Endothelial cell of umbilical vein (primary cell): ENCODE data around the gene TTC33. TPM values are rescaled to one million over a fixed set of nuclear protein-coding genes. Genes with fewer than 3 reads are reported as not detected.

Source experiments
- BruUV-seq: library from RNA; stranded (reverse); fragments of 400-500 nt; replicated peaks from 2 replicates; lab custom pipeline; 2021; lab: Mats Ljungman, UMichigan
- CTCF ChIA-PET: fragments of 300-600, 350-600 bp; sonication (Branson Sonifier 250); formaldehyde crosslinking; loops from one replicate; lab custom pipeline; 2021; ENCODE audit warnings: antibody characterized with exemption, inconsistent platforms; lab: Charles Lee
- POLR2A ChIA-PET: fragments of 300-600, 350-600 bp; sonication (Branson Sonifier 250); formaldehyde crosslinking; loops from one replicate; lab custom pipeline; 2021; ENCODE audit warnings: antibody characterized with exemption, inconsistent platforms; lab: Charles Lee
- DNase-seq: peaks from one replicate; pipeline ENCODE4 v3.0.0-alpha.2; 2011; ENCODE audit warnings: low read depth, low spot score
- FAIRE-seq: peaks from 2 replicates; lab custom pipeline; 2011; peaks lifted over from hg19 to GRCh38; lab: Jason Lieb, UNC
- H2AFZ ChIP-seq: 2 replicates; pipeline ENCODE4 v1.6.0; 2012; ENCODE audit warnings: low read depth, low read length, control low read depth, inconsistent platforms
- H3K27ac ChIP-seq: 2 replicates; pipeline ENCODE4 v1.5.1; 2011; ENCODE audit warnings: low read depth, mild to moderate bottlenecking, control low read depth, low read length, moderate library complexity; ENCODE audit not compliant: insufficient read depth
- H3K27me3 ChIP-seq, 2 experiments: 2 replicates each; pipeline versions ENCODE4 v1.6.0 to v1.6.1; 2011; ENCODE audit warnings: low read length in 2 of 2, mixed read lengths in 1 of 2; ENCODE audit not compliant: control insufficient read depth in 2 of 2, insufficient read depth in 2 of 2
- H3K36me3 ChIP-seq, 2 experiments: 2 replicates in 1 of 2; 3 replicates in 1 of 2; pipeline ENCODE4 v1.5.1; 2011; ENCODE audit warnings: low read length in 2 of 2, mild to moderate bottlenecking in 1 of 2, moderate library complexity in 1 of 2; ENCODE audit not compliant: control insufficient read depth in 2 of 2, insufficient read depth in 2 of 2; ENCODE audit errors: extremely low read depth in 1 of 2
- H3K4me1 ChIP-seq: 3 replicates; pipeline ENCODE4 v1.5.1; 2011; ENCODE audit warnings: mild to moderate bottlenecking, low read length; ENCODE audit not compliant: control insufficient read depth, insufficient read depth; ENCODE audit errors: extremely low read depth
- H3K4me2 ChIP-seq: 2 replicates; pipeline ENCODE4 v1.6.1; 2011; ENCODE audit warnings: low read length, control low read depth, mixed read lengths; ENCODE audit not compliant: insufficient read depth
- H3K4me3 ChIP-seq, 3 experiments: fragments of 200-600 bp in 1 of 3; sonication (generic), shearing (Covaris generic) in 1 of 3; replicated peaks in 1 of 3; 2 replicates each; pipeline ENCODE4 v1.5.1; 2011 to 2016; ENCODE audit warnings: control low read depth in 3 of 3, low read length in 3 of 3, mild to moderate bottlenecking in 2 of 3, inconsistent platforms in 1 of 3, low read depth in 1 of 3, moderate library complexity in 1 of 3; ENCODE audit not compliant: insufficient read depth in 1 of 3
- H3K79me2 ChIP-seq: 2 replicates; pipeline ENCODE4 v1.6.0; 2012; ENCODE audit warnings: low read length, inconsistent platforms; ENCODE audit not compliant: control insufficient read depth, insufficient read depth
- H3K9ac ChIP-seq: replicated peaks from 2 replicates; pipeline ENCODE3; 2011; ENCODE audit warnings: low read length, control low read depth; ENCODE audit not compliant: insufficient read depth; ENCODE audit errors: extremely low read depth
- H3K9me1 ChIP-seq: replicated peaks from 3 replicates; pipeline ENCODE4 v1.6.0; 2011; ENCODE audit warnings: mild to moderate bottlenecking, low read length; ENCODE audit not compliant: control insufficient read depth, insufficient read depth; ENCODE audit errors: extremely low read depth
- H3K9me3 ChIP-seq: replicated peaks from 2 replicates; pipeline ENCODE4 v1.5.1; 2012; ENCODE audit warnings: low read length, inconsistent platforms; ENCODE audit not compliant: control insufficient read depth, insufficient read depth
- H4K20me1 ChIP-seq: replicated peaks from 2 replicates; pipeline ENCODE3; 2011; ENCODE audit warnings: mild to moderate bottlenecking, low read length; ENCODE audit not compliant: control insufficient read depth, insufficient read depth; ENCODE audit errors: extremely low read depth
- EZH2 ChIP-seq: IDR thresholded peaks from 2 replicates; pipeline ENCODE4 v1.6.1; 2012; ENCODE audit warnings: borderline replicate concordance, low read depth, mild to moderate bottlenecking, moderate library complexity, low read length, inconsistent platforms; ENCODE audit not compliant: severe bottlenecking
- FOS ChIP-seq: IDR thresholded peaks from 2 replicates; pipeline ENCODE4 v1.6.1; 2011; ENCODE audit warnings: mild to moderate bottlenecking, low read length, moderate library complexity, borderline replicate concordance; ENCODE audit not compliant: insufficient read depth
- GATA2 ChIP-seq: IDR thresholded peaks from 2 replicates; pipeline ENCODE4 v1.7.0; 2011; ENCODE audit warnings: low read depth, mild to moderate bottlenecking, moderate library complexity, mixed read lengths, low read length; ENCODE audit not compliant: insufficient read length, insufficient read depth
- JUN ChIP-seq: IDR thresholded peaks from 2 replicates; pipeline ENCODE4 v1.6.1; 2011; ENCODE audit warnings: borderline replicate concordance, low read depth; ENCODE audit not compliant: insufficient read length, insufficient read depth
- MYC ChIP-seq: IDR thresholded peaks from one replicate; pipeline ENCODE4 v1.6.1; 2011; ENCODE audit warnings: mild to moderate bottlenecking, low read depth, low read length
- POLR2A ChIP-seq: IDR thresholded peaks from 2 replicates; pipeline ENCODE4 v1.6.1; 2012; ENCODE audit warnings: low read depth, mild to moderate bottlenecking, control low read depth, low read length
- POLR2AphosphoS5 ChIP-seq: IDR thresholded peaks from 2 replicates; pipeline ENCODE4 v1.6.1; 2012; ENCODE audit warnings: low read depth, mild to moderate bottlenecking, control low read depth, low read length, moderate library complexity; ENCODE audit not compliant: insufficient read depth
- dilution Hi-C: fragments of 300-500 bp; cut with MboI; formaldehyde crosslinking; loops from one replicate; pipeline ENCODE4 v1.15.0; 2019; ENCODE audit warnings: low sequenced_read_pairs; ENCODE audit not compliant: extremely low pct_ligation_motif_present
- intact Hi-C: fragments of 100-400 bp; cut with micrococcal nuclease; formaldehyde crosslinking; loops from one replicate; pipeline ENCODE4 v1.10.0; 2022
- polyA plus RNA-seq, 4 experiments: library from polyadenylated mRNA; depleted of rRNA in 3 of 4; stranded (reverse) in 3 of 4; unstranded in 1 of 4; fragments of >200 nt; gene quantifications; 2 replicates each; pipeline versions ENCODE4 v1.2.1 to v1.2.3, GENCODE V29; 2011 to 2012; ENCODE audit warnings: missing spikeins in 1 of 4
- total RNA-seq: library from RNA; stranded (reverse); gene quantifications from 2 replicates; pipeline ENCODE4 v1.2.3, GENCODE V29; 2021
- TF ChIP-seq, protein P1 (sequence below): IDR thresholded peaks from 2 replicates; pipeline ENCODE4 v1.6.1; 2011; ENCODE audit not compliant: insufficient read depth, insufficient read length
- TF ChIP-seq, protein P2 (sequence below), 2 donors: IDR thresholded peaks; 1 replicate in 1 of 2; 2 replicates in 1 of 2; pipeline ENCODE4 v1.5.1; 2011; ENCODE audit warnings: low read length in 2 of 2, mild to moderate bottlenecking in 2 of 2, moderate library complexity in 2 of 2, control low read depth in 1 of 2, inconsistent platforms in 1 of 2, low read depth in 1 of 2; ENCODE audit not compliant: insufficient read depth in 1 of 2; ENCODE audit errors: extremely low read depth in 1 of 2

TTC33 gene
- total and polyA plus RNA-seq, 2 donors (not counting 3 experiments of a cell fraction or from before 2014, with no cell fraction given), result 2.2 to 11.7 TPM

GRCh38 chr5:40630126-40630525, 125.6 kb downstream of the TTC33 start:
- H3K9ac ChIP-seq, result no peak overlapping the region
- BruUV-seq, result no TSS peak

More at GRCh38 chr5:40630126-40630525, 125.6 kb downstream of the TTC33 start:
- Histone ChIP-seq H3K27ac (no peak overlapping the region), H3K27me3 (no peaks in the 10 kb centered on the region), H2AFZ (no peak overlapping the region), H3K4me1 (no peaks in the 10 kb centered on the region), H3K9me1 (no peaks in the 10 kb centered on the region), H4K20me1 (no peaks in the 10 kb centered on the region), H3K4me3 (no peak overlapping the region), H3K4me2 (no peak overlapping the region), H3K36me3 (no peaks in the 10 kb centered on the region), H3K9me3 (no peaks in the 10 kb centered on the region), H3K79me2 (no peaks in the 10 kb centered on the region)
- no peak for TF ChIP-seq FOS
- TF ChIP-seq MYC, result no peak
- TF ChIP-seq POLR2A, result no peak
- TF ChIP-seq, protein P1, sequence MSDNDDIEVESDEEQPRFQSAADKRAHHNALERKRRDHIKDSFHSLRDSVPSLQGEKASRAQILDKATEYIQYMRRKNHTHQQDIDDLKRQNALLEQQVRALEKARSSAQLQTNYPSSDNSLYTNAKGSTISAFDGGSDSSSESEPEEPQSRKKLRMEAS, result no peak
- no peak for TF ChIP-seq GATA2
- TF ChIP-seq, protein P2, sequence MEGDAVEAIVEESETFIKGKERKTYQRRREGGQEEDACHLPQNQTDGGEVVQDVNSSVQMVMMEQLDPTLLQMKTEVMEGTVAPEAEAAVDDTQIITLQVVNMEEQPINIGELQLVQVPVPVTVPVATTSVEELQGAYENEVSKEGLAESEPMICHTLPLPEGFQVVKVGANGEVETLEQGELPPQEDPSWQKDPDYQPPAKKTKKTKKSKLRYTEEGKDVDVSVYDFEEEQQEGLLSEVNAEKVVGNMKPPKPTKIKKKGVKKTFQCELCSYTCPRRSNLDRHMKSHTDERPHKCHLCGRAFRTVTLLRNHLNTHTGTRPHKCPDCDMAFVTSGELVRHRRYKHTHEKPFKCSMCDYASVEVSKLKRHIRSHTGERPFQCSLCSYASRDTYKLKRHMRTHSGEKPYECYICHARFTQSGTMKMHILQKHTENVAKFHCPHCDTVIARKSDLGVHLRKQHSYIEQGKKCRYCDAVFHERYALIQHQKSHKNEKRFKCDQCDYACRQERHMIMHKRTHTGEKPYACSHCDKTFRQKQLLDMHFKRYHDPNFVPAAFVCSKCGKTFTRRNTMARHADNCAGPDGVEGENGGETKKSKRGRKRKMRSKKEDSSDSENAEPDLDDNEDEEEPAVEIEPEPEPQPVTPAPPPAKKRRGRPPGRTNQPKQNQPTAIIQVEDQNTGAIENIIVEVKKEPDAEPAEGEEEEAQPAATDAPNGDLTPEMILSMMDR (IDR thresholded peaks at IDR 0.05; ENCODE audit: extremely low read depth in 1 of 2, insufficient read depth in 1 of 2, low read depth in 1 of 2, low read length in 2 of 2), result no peak
- no peak for TF ChIP-seq JUN
- TF ChIP-seq POLR2AphosphoS5, result no peak
- no peak for TF ChIP-seq EZH2
- ChIA-PET POLR2A (no interaction called here), CTCF (no interaction called here)
- dilution Hi-C loops (no loop called here), intact Hi-C loops (no loop called here)
- DNase-seq (no peak), FAIRE-seq (no peak)
